ENCODE data around the gene HNRNPU. TPM values are rescaled to one million over a fixed set of nuclear protein-coding genes. Genes with fewer than 3 reads are reported as not detected.

HNRNPU gene
- total and polyA plus RNA-seq, 2 of the 13 experiments (the other 11 are each of a cell fraction or from before 2014, with no cell fraction given): 101 to 508 TPM

- TF ChIP-seq FOXO4 (CRISPR knock-in tag; conservative IDR thresholded peaks at IDR 0.05) (no peak), ZNF746 (CRISPR knock-in tag; IDR thresholded peaks at IDR 0.05) (no peak), ZFX (CRISPR knock-in tag; IDR thresholded peaks at IDR 0.05; ENCODE audit: low read depth) (no peak), RERE (CRISPR knock-in tag; IDR thresholded peaks at IDR 0.05; ENCODE audit: low read depth) (peak; percentile 53; the same call in 1 of the 2 replicates), ZNF562 (CRISPR knock-in tag; IDR thresholded peaks at IDR 0.05; ENCODE audit: borderline replicate concordance) (no peak), CTCF (CRISPR knock-in tag; IDR thresholded peaks at IDR 0.05) (peak; percentile 29; the same call in 1 of the 2 replicates), RARA (CRISPR knock-in tag; IDR thresholded peaks at IDR 0.05) (peak; percentile 61), IKZF4 (CRISPR knock-in tag; IDR thresholded peaks at IDR 0.05; ENCODE audit: borderline replicate concordance, low read depth, not compliant biosample characterization) (no peak), KLF12 (CRISPR knock-in tag; IDR thresholded peaks at IDR 0.05; ENCODE audit: borderline replicate concordance) (no peak), ELF3 (CRISPR knock-in tag; IDR thresholded peaks at IDR 0.05) (peak; percentile 78), ZNF770 (CRISPR knock-in tag; IDR thresholded peaks at IDR 0.05) (peak; percentile 17; the same call in 1 of the 2 replicates), ZNF776 (CRISPR knock-in tag; IDR thresholded peaks at IDR 0.05) (no peak), MED13 (CRISPR knock-in tag; IDR thresholded peaks at IDR 0.05) (peak; percentile 78), HDAC1 (CRISPR knock-in tag; IDR thresholded peaks at IDR 0.05) (peak; percentile 40), ZNF362 (CRISPR knock-in tag; IDR thresholded peaks at IDR 0.05; ENCODE audit: borderline replicate concordance) (peak; percentile 92), MTA1 (CRISPR knock-in tag; IDR thresholded peaks at IDR 0.05; ENCODE audit: borderline replicate concordance) (no peak)
Measured at GRCh38 chr1:244833734-244834542, 30.4 kb downstream of the HNRNPU start (continued).

Measured in HepG2 (cell line).